PFSK-1 (cell line): ENCODE data around the gene PRDM12. TPM values are rescaled to one million over a fixed set of nuclear protein-coding genes. Genes with fewer than 3 reads are reported as not detected.

Experiments
- FOXP2 ChIP-seq: optimal IDR thresholded peaks from 2 replicates; pipeline ENCODE3; 2011; ENCODE audit warnings: borderline replicate concordance, control low read depth, inconsistent platforms; ENCODE audit not compliant: insufficient read depth; ENCODE audit errors: extremely low read length, extremely low read depth
- POLR2AphosphoS5 ChIP-seq: IDR thresholded peaks from 2 replicates; pipeline ENCODE4 v1.6.1; 2012; ENCODE audit warnings: low read depth, mild to moderate bottlenecking, control low read depth, low read length, moderate library complexity
- REST ChIP-seq, 2 experiments: IDR thresholded peaks; 2 replicates each; pipeline versions ENCODE4 v1.6.1 to v1.8.0; 2011 to 2012; ENCODE audit warnings: low read depth in 2 of 2, low read length in 2 of 2, control low read depth in 1 of 2, inconsistent platforms in 1 of 2, mild to moderate bottlenecking in 1 of 2, moderate library complexity in 1 of 2; ENCODE audit not compliant: insufficient read depth in 1 of 2
- SIN3A ChIP-seq: IDR thresholded peaks from 2 replicates; pipeline ENCODE4 v1.6.1; 2012; ENCODE audit warnings: mild to moderate bottlenecking, low read length, moderate library complexity, borderline replicate concordance; ENCODE audit not compliant: insufficient read depth
- TAF1 ChIP-seq: IDR thresholded peaks from 2 replicates; pipeline ENCODE4 v1.6.1; 2012; ENCODE audit warnings: low read length, control low read depth, borderline replicate concordance; ENCODE audit not compliant: insufficient read depth
- polyA plus RNA-seq: library from polyadenylated mRNA; unstranded; fragments of >200 nt; gene quantifications from one replicate; pipeline ENCODE4 v1.2.1, GENCODE V29; 2012; ENCODE audit warnings: low read depth, missing spikeins; ENCODE audit not compliant: insufficient read length

PRDM12 gene
- polyA plus RNA-seq = 0.88 TPM

GRCh38 chr9:130664251-130665028 lies at the start of gene PRDM12:
Gene PRDM12 (plus strand): TSS chr9:130664594. CDS start chr9:130664654, 60 bp downstream.
- no peak for TF ChIP-seq TAF1
- TF ChIP-seq SIN3A = no peak
- no peak for TF ChIP-seq FOXP2
- no peak for TF ChIP-seq REST (IDR thresholded peaks at IDR 0.05; ENCODE audit: insufficient read depth in 1 of 2, low read depth in 2 of 2, low read length in 2 of 2)
- TF ChIP-seq POLR2AphosphoS5 = no peak

- TF ChIP-seq TAF1 (no peak), POLR2AphosphoS5 (no peak), SIN3A (no peak), FOXP2 (no peak), REST (IDR thresholded peaks at IDR 0.05; ENCODE audit: insufficient read depth in 1 of 2, low read depth in 2 of 2, low read length in 2 of 2) (no peak)
Observed at GRCh38 chr9:130616451-130616850, 47.9 kb upstream of the PRDM12 start.

GRCh38 chr9:130623466-130623865 lies 40.9 kb upstream of the PRDM12 start:
- TF ChIP-seq POLR2AphosphoS5 = no peak
- TF ChIP-seq REST (IDR thresholded peaks at IDR 0.05; ENCODE audit: insufficient read depth in 1 of 2, low read depth in 2 of 2, low read length in 2 of 2) = no peak
- no peak for TF ChIP-seq TAF1
- TF ChIP-seq SIN3A = no peak
- no peak for TF ChIP-seq FOXP2

GRCh38 chr9:130624154-130624553 lies 40.2 kb upstream of the PRDM12 start:
- no peak for TF ChIP-seq TAF1

GRCh38 chr9:130626249-130626996 lies 38.0 kb upstream of the PRDM12 start:
- TF ChIP-seq TAF1 = no peak
- TF ChIP-seq FOXP2 = no peak
- no peak for TF ChIP-seq POLR2AphosphoS5
- no peak for TF ChIP-seq SIN3A
- no peak for TF ChIP-seq REST (IDR thresholded peaks at IDR 0.05; ENCODE audit: insufficient read depth in 1 of 2, low read depth in 2 of 2, low read length in 2 of 2)
